GM21528 (cell line): ENCODE results near the gene NDST1.
"Not testable (repeated sequence)": the region's sequence is repeated elsewhere in the genome, so short reads cannot be mapped to it uniquely, and the experiment has no call there.

Source experiments
- ATAC-seq: cut with Tn5 transposase; IDR thresholded peaks from one replicate; pipeline ENCODE4 v1.9.1; 2021; ENCODE audit warnings: mild to moderate bottlenecking, moderate library complexity; ENCODE audit not compliant: unreplicated experiment, low FRiP score

NDST1 gene

GRCh38 chr5:150507474-150508276 is at the start of gene NDST1:
TSS of gene NDST1 (plus strand) at chr5:150508131. CDS start at chr5:150521255, 13,124 bp downstream.
- ATAC-seq: no peak

- ATAC-seq: peak; percentile 57
These were observed 49.0 kb upstream of the NDST1 start for GRCh38 chr5:150458802-150459557.

- ATAC-seq: peak; percentile 5
These were observed 47.1 kb upstream of the NDST1 start for GRCh38 chr5:150460781-150461180.

GRCh38 chr5:150461231-150461630 is 46.7 kb upstream of the NDST1 start:
- peak; percentile 79 for ATAC-seq

GRCh38 chr5:150464554-150465012 is 43.3 kb upstream of the NDST1 start:
- ATAC-seq: no peak

GRCh38 chr5:150465927-150466326 is 42.0 kb upstream of the NDST1 start:
- no peak for ATAC-seq

GRCh38 chr5:150468206-150468605 is 39.7 kb upstream of the NDST1 start:
- no peak for ATAC-seq

GRCh38 chr5:150469718-150470469 is 38.0 kb upstream of the NDST1 start:
- no peak for ATAC-seq

GRCh38 chr5:150473673-150474358 is 34.1 kb upstream of the NDST1 start:
- no peak for ATAC-seq

GRCh38 chr5:150476568-150476967 is 31.4 kb upstream of the NDST1 start:
- ATAC-seq: not testable (repeated sequence)

GRCh38 chr5:150479416-150479815 is 28.5 kb upstream of the NDST1 start:
- no peak for ATAC-seq

- no peak for ATAC-seq
These were observed 26.3 kb upstream of the NDST1 start for GRCh38 chr5:150481708-150481965.

GRCh38 chr5:150481972-150482406 is 25.9 kb upstream of the NDST1 start:
- no peak for ATAC-seq

- no peak for ATAC-seq
These were observed 22.8 kb upstream of the NDST1 start for GRCh38 chr5:150484964-150485692.

- ATAC-seq: no peak
These were observed 22.1 kb upstream of the NDST1 start for GRCh38 chr5:150485693-150486401.

- ATAC-seq: no peak
These were observed 21.3 kb upstream of the NDST1 start for GRCh38 chr5:150486402-150487198.

GRCh38 chr5:150487199-150488061 is 20.5 kb upstream of the NDST1 start:
- ATAC-seq: no peak
